GM12891 (cell line): ENCODE measurements around the gene NEK6.

ENCODE experiments used
- POLR2A ChIP-seq: IDR thresholded peaks from 2 replicates; pipeline ENCODE4 v1.6.1; 2011; ENCODE audit warnings: low read depth, low read length, control low read depth
- POLR2AphosphoS5 ChIP-seq: IDR thresholded peaks from 2 replicates; pipeline ENCODE4 v1.6.1; 2011; ENCODE audit warnings: low read depth, low read length, control low read depth
- POU2F2 ChIP-seq: IDR thresholded peaks from 2 replicates; pipeline ENCODE4 v1.6.1; 2011; ENCODE audit warnings: low read depth, mild to moderate bottlenecking, control low read depth, low read length, moderate library complexity
- SPI1 ChIP-seq: IDR thresholded peaks from 2 replicates; pipeline ENCODE4 v1.6.1; 2011; ENCODE audit warnings: low read depth, low read length, control low read depth
- TAF1 ChIP-seq: IDR thresholded peaks from 2 replicates; pipeline ENCODE4 v1.6.1; 2011; ENCODE audit warnings: low read depth, low read length, control low read depth

DNA sequence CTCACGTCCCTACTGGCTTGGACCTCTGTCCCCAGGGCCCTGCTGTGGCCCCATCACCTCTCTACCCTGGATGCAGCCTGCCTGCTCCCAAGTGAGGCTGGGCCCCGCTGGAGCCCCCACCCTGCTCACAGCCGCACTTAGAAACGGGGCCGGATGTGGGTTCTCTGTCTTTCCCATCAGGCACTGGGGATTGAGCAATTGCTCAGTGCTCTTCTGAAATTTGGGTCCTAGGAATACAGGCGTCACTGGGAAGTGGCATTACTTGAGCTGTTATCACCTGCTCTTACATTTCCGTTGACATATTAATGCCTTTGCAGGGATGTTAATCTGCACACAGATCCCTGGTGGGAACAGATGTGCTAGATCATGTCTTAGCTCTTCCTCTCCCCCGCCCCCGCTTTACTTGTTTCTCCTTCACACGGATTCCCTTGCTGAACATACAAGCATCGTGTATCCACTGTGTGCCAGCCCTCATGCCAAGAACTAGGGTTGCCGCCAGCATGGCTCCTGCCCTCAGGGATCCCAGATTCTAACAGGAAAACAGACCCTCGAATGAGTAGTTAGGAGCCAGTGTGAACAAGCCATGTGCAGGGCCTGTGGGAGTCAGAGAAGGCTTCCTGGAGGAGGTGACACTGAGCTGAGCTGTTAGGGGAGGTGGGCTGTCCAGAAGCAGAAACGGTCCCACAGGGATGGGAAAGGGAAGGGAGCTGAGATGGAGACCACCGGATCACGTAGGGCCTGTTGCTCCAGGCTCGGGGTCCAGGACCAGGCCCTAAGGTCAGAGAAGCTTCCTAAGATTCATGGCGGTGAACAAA lies 65.1 kb downstream of the NEK6 start:
- TF ChIP-seq POLR2AphosphoS5 = no peak
- TF ChIP-seq TAF1 = no peak
- no peak for TF ChIP-seq POLR2A
- no peak for TF ChIP-seq POU2F2
- TF ChIP-seq SPI1 = no peak
